IMR-90 (cell line): ENCODE data around the gene VPS13C. TPM values are rescaled to one million over a fixed set of nuclear protein-coding genes. Genes with fewer than 3 reads are reported as not detected.

Experiments used
- ATAC-seq: fragments of 200-7000 bp; cut with Tn5 transposase; 2 replicates; pipeline ENCODE4 v1.9.1; 2020; ENCODE audit warnings: low read depth, mild to moderate bottlenecking, moderate library complexity
- BruUV-seq: library from RNA; stranded (reverse); fragments of 400-500 nt; replicated peaks from 2 replicates; lab custom pipeline; 2021; lab: Mats Ljungman, UMichigan
- CTCF ChIA-PET: fragments of 300-600 bp; formaldehyde crosslinking; extraction: SDS; loops from one replicate; lab custom pipeline; 2021; ENCODE audit warnings: antibody characterized with exemption; lab: Yijun Ruan, JAX
- POLR2A ChIA-PET: fragments of 300-600 bp; sonication (Branson Sonifier 250); formaldehyde crosslinking; loops from one replicate; lab custom pipeline; 2022; ENCODE audit warnings: antibody characterized with exemption; ENCODE audit not compliant: unreplicated experiment; lab: Charles Lee
- DNase-seq: peaks from one replicate; pipeline ENCODE4 v3.0.0; 2013
- H2AFZ ChIP-seq: replicated peaks from 2 replicates; pipeline ENCODE3; 2013; ENCODE audit warnings: low read length, mild to moderate bottlenecking; ENCODE audit not compliant: poor library complexity
- H2AK5ac ChIP-seq: 2 replicates; pipeline ENCODE4 v1.6.1; 2013; ENCODE audit warnings: low read depth, low read length, inconsistent platforms
- H2AK9ac ChIP-seq: replicated peaks from 2 replicates; pipeline ENCODE3; 2013; ENCODE audit warnings: mild to moderate bottlenecking, low read depth, low read length, moderate library complexity; ENCODE audit not compliant: poor library complexity
- H2BK120ac ChIP-seq: 2 replicates; pipeline ENCODE4 v1.6.1; 2013; ENCODE audit warnings: low read depth, low read length, inconsistent platforms
- H2BK15ac ChIP-seq: 3 replicates; pipeline ENCODE4 v1.6.1; 2013; ENCODE audit warnings: low read depth, low read length, inconsistent platforms
- H2BK20ac ChIP-seq: 2 replicates; pipeline ENCODE4 v1.6.1; 2013; ENCODE audit warnings: low read depth, mild to moderate bottlenecking, inconsistent platforms, low read length, moderate library complexity
- H2BK5ac ChIP-seq: 2 replicates; pipeline ENCODE4 v1.6.1; 2013; ENCODE audit warnings: mild to moderate bottlenecking, low read depth, low read length, inconsistent platforms; ENCODE audit not compliant: poor library complexity, severe bottlenecking
- H3K14ac ChIP-seq: replicated peaks from 2 replicates; pipeline ENCODE4 v1.6.1; 2013; ENCODE audit warnings: low read depth, low read length, inconsistent platforms
- H3K18ac ChIP-seq: 2 replicates; pipeline ENCODE4 v1.6.1; 2013; ENCODE audit warnings: low read depth, low read length, control low read depth
- H3K23ac ChIP-seq: 2 replicates; pipeline ENCODE4 v1.6.1; 2013; ENCODE audit warnings: low read depth, low read length, inconsistent platforms
- H3K27ac ChIP-seq: 2 replicates; pipeline ENCODE4 v1.5.1; 2013; ENCODE audit warnings: mild to moderate bottlenecking, control low read depth, low read length; ENCODE audit not compliant: insufficient read depth
- H3K27me3 ChIP-seq: 2 replicates; pipeline ENCODE4 v1.6.1; 2013; ENCODE audit warnings: low read length; ENCODE audit not compliant: control insufficient read depth, insufficient read depth
- H3K36me3 ChIP-seq: 2 replicates; pipeline ENCODE4 v1.6.1; 2013; ENCODE audit warnings: low read length, mixed read lengths; ENCODE audit not compliant: control insufficient read depth, insufficient read depth
- H3K4ac ChIP-seq: 2 replicates; pipeline ENCODE4 v1.6.1; 2013; ENCODE audit warnings: low read depth, low read length, inconsistent platforms
- H3K4me1 ChIP-seq: 2 replicates; pipeline ENCODE4 v1.6.1; 2013; ENCODE audit warnings: low read length, mixed read lengths; ENCODE audit not compliant: control insufficient read depth, insufficient read depth
- H3K4me2 ChIP-seq: 2 replicates; pipeline ENCODE4 v1.6.1; 2013; ENCODE audit warnings: low read depth, mild to moderate bottlenecking, control low read depth, low read length, moderate library complexity
- H3K4me3 ChIP-seq: 2 replicates; pipeline ENCODE4 v1.5.1; 2013; ENCODE audit warnings: low read depth, mild to moderate bottlenecking, control low read depth, low read length, moderate library complexity; ENCODE audit not compliant: insufficient read depth
- H3K56ac ChIP-seq: 2 replicates; pipeline ENCODE4 v1.6.1; 2013; ENCODE audit warnings: low read length, inconsistent platforms; ENCODE audit not compliant: insufficient read depth; ENCODE audit errors: extremely low read depth
- H3K79me1 ChIP-seq, 2 experiments: 2 replicates each; pipeline ENCODE4 v1.6.1; 2013; ENCODE audit warnings: low read length in 2 of 2, inconsistent platforms in 1 of 2, low read depth in 1 of 2
- H3K9ac ChIP-seq: 2 replicates; pipeline ENCODE4 v1.6.1; 2013; ENCODE audit warnings: low read depth, low read length, control low read depth
- H3K9me1 ChIP-seq: 2 replicates; pipeline ENCODE4 v1.6.1; 2013; ENCODE audit warnings: low read length, inconsistent platforms; ENCODE audit not compliant: insufficient read depth
- H3K9me3 ChIP-seq: 2 replicates; pipeline ENCODE4 v1.6.1; 2013; ENCODE audit warnings: low read length; ENCODE audit not compliant: control insufficient read depth, insufficient read depth
- H4K20me1 ChIP-seq: 2 replicates; pipeline ENCODE4 v1.6.1; 2013; ENCODE audit warnings: low read length, inconsistent platforms; ENCODE audit not compliant: insufficient read depth
- H4K5ac ChIP-seq: 2 replicates; pipeline ENCODE4 v1.6.1; 2013; ENCODE audit warnings: mild to moderate bottlenecking, low read depth, low read length, control low read depth
- H4K8ac ChIP-seq, 2 experiments: 2 replicates each; pipeline ENCODE4 v1.6.1; 2013; ENCODE audit warnings: low read depth in 2 of 2, low read length in 2 of 2, control low read depth in 1 of 2, inconsistent platforms in 1 of 2
- H4K91ac ChIP-seq: 2 replicates; pipeline ENCODE4 v1.6.1; 2013; ENCODE audit warnings: low read depth, low read length, inconsistent platforms; ENCODE audit not compliant: insufficient read depth
- RFX5 ChIP-seq: IDR thresholded peaks from 2 replicates; pipeline ENCODE4 v1.8.0; 2012; ENCODE audit warnings: low read depth, mild to moderate bottlenecking, low read length, moderate library complexity
- WGBS, 2 experiments: methylation state at CpG; one replicate each; pipeline versions ENCODE4 v1.1.5 to v1.1.7; 2013; ENCODE audit warnings: missing lambda C conversion rate in 2 of 2; ENCODE audit not compliant: insufficient read length in 1 of 2; ENCODE audit errors: extremely low coverage in 2 of 2; 5-methylcytosine and 5-hydroxymethylcytosine counted together
- dilution Hi-C: fragments of 300-500 bp; cut with HindIII; formaldehyde crosslinking; loops from one replicate; pipeline ENCODE4 v1.14.3; 2018; ENCODE audit warnings: low sequenced_read_pairs; ENCODE audit not compliant: unreplicated experiment
- in situ Hi-C: fragments of 300-500 bp; cut with MboI; formaldehyde crosslinking; loops from 3 replicates; pipeline ENCODE4 v1.14.3; 2019; ENCODE audit warnings: low sequenced_read_pairs, inconsistent platforms, mixed read lengths
- intact Hi-C: fragments of 100-400 bp; cut with micrococcal nuclease; formaldehyde crosslinking; loops from 2 replicates; pipeline ENCODE4 v1.10.0; 2022
- polyA plus RNA-seq, 3 experiments: library from polyadenylated mRNA; depleted of rRNA; stranded (reverse); fragments of >200 nt; gene quantifications; 2 replicates each; pipeline ENCODE4 v1.2.3, GENCODE V29; 2012; ENCODE audit warnings: low replicate concordance in 1 of 3
- total RNA-seq: library from RNA; depleted of rRNA; stranded (reverse); fragments of >200 nt; gene quantifications from 2 replicates; pipeline ENCODE4 v1.2.3, GENCODE V29; 2012

Gene VPS13C
- total and polyA plus RNA-seq, 2 of the 4 experiments (the other 2 are of a cell fraction): 8.1 to 32.8 TPM

- Histone ChIP-seq H3K27ac (no peak overlapping the region), H4K91ac (no peak overlapping the region), H2AK5ac (no peak overlapping the region), H3K4me3 (no peak overlapping the region), H3K18ac (no peak overlapping the region), H2BK5ac (no peak overlapping the region), H3K4me2 (no peak overlapping the region), H2BK120ac (no peak overlapping the region), H3K27me3 (peaks cover 5% of the 10 kb centered on the region), H4K20me1 (no peaks in the 10 kb centered on the region), H2AK9ac (no peak overlapping the region), H3K79me1 (no peaks in the 10 kb centered on the region), H2BK20ac (no peak overlapping the region), H3K4ac (no peak overlapping the region), H2AFZ (no peak overlapping the region), H3K9me3 (no peaks in the 10 kb centered on the region), H3K4me1 (no peaks in the 10 kb centered on the region), H3K36me3 (no peaks in the 10 kb centered on the region), H3K9me1 (no peaks in the 10 kb centered on the region), H3K56ac (no peak overlapping the region), H4K5ac (no peak overlapping the region), H3K23ac (no peak overlapping the region), H3K9ac (no peak overlapping the region), H4K8ac (no peak overlapping the region), H2BK15ac (no peak overlapping the region), H3K14ac (no peak overlapping the region)
- ChIA-PET POLR2A (no interaction called here), CTCF (no interaction called here)
- in situ Hi-C loops (loop anchor here (25.0 kb wide), 2 partner anchors 1316 to 1491 kb away; no protein-coding TSS in a partner anchor), intact Hi-C loops (no loop called here), dilution Hi-C loops (no loop called here)
- DNase-seq (no peak), ATAC-seq (no peak)
- no peak for TF ChIP-seq RFX5
- BruUV-seq: no TSS peak
- 80% methylated on average over 10 of the region's 13 CpGs; no CpG with 5 or more reads in 1 of the 2 experiments for WGBS, 2 experiments
Measured at GRCh38 chr15:61828008-61828407, 232.2 kb downstream of the VPS13C start.
